Hippocampal formation (tissue), 2 donors: ENCODE results near the gene CLCN2.

Experiments
- DNase-seq, 2 donors: peaks; one replicate each; lab custom pipeline; 2025; lab: John Stamatoyannopoulos, UW

CLCN2 gene

GRCh38 chr3:184361532-184361931 lies at the start of gene CLCN2, which contains the start of gene POLR2H:
TSS of gene CLCN2 (minus strand) at chr3:184361605. CDS start at chr3:184361479, 126 bp downstream.
TSS of gene POLR2H (plus strand) at chr3:184361710. CDS start at chr3:184363493, 1,783 bp downstream.
- peak; percentile 61 to 71 for DNase-seq

GRCh38 chr3:184409946-184410500 lies 48.6 kb upstream of the CLCN2 start:
- no peak for DNase-seq

DNA sequence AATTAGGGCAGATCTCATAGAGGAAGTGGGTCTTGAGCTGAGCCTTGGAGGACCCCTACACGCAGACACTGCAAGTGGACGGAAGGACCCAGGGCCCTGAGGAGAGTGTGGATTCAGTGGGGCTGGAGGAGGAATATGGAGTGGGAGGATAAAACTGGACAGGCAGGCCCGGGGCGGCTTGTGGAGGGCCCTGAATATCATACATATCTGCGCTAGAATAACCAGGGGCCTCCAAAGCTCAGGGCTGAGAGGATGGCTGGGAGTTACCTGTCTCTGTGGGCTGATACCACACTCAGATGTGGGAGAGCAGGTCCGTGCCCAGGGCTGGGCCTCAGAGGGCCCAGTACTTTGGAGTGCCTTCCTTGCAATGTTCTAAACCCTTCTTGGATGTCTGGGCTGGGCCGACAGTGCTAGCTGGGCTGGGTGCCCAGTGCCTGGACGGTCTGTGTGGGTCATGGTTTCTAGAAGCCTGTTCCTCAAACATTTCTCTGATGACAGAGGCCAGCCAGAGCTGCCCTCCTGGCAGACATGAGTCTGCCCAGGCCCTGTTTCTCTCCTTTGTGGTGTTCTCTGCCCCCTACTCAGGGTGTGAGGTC lies 48.0 kb upstream of the CLCN2 start:
- no peak for DNase-seq

GRCh38 chr3:184405075-184406030 lies 43.9 kb upstream of the CLCN2 start:
- no peak for DNase-seq

- DNase-seq, result no peak
Observed at GRCh38 chr3:184399410-184399809, 38.0 kb upstream of the CLCN2 start.

GRCh38 chr3:184395320-184395660 lies 33.9 kb upstream of the CLCN2 start:
- no peak for DNase-seq

- no peak for DNase-seq
Observed at GRCh38 chr3:184391266-184391665, 29.9 kb upstream of the CLCN2 start.

GRCh38 chr3:184389935-184390528 lies 28.6 kb upstream of the CLCN2 start:
- DNase-seq, result no peak

DNA sequence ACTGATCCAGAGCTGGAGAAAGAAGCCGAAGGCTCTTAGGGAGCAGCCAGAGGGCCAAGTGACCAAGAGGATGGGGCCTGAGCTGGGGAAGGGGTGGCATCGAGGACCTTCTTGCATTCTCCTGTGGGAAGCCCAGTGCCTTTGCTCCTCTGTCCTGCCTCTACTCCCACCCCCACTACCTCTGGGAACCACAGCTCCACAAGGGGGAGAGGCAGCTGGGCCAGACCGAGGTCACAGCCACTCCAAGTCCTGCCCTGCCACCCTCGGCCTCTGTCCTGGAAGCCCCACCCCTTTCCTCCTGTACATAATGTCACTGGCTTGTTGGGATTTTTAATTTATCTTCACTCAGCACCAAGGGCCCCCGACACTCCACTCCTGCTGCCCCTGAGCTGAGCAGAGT lies 28.0 kb upstream of the CLCN2 start:
- no peak for DNase-seq

DNA sequence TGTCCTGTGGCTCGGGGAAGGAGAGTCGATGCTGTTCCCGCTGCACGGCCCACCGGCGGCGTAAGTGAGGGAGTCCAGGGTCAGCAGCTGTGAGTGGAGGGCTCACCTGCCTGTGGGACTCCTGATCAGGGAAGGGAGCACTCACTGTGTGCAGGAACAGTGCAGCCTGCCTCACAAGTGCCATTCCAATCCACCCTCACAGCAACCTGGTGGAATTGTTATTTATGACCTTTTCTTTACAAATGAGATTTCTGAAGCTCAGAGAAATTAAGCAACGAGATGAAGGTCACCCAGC lies 27.5 kb upstream of the CLCN2 start:
- DNase-seq, result no peak

DNA sequence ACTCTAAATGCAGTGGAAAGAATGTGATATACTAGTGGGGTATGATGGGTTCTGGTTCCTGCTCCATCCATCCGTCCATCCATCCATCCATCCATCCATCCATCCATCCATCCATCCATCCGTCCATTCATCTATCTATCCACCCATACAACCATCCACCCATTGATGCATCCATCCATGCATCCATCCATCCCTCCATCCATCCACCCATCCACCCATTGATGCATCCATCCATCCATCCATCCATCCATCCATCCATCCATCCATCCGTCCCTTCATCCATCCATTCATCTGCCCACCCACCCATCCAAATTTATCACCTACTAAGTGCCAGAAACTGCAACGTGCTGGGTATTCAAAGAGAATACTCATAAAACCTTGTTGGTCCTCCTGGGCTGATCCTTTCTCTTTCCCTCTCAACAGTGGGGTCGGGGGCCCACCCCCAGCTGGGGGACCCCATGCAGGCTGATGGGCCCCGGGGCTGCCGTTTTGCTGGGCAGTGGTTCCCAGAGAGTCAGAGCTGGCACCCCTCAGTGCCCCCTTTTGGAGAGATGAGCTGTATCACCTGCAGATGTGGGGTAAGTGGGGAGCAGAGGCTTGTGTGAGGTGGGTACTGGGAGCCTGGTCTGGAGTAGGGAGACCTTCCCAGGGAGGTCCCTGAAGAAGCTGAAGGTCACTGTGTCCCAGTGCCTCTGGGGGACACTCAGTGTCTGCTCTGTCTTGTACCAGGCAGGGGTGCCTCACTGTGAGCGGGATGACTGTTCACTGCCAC lies 26.9 kb upstream of the CLCN2 start:
- DNase-seq, result no peak

DNA sequence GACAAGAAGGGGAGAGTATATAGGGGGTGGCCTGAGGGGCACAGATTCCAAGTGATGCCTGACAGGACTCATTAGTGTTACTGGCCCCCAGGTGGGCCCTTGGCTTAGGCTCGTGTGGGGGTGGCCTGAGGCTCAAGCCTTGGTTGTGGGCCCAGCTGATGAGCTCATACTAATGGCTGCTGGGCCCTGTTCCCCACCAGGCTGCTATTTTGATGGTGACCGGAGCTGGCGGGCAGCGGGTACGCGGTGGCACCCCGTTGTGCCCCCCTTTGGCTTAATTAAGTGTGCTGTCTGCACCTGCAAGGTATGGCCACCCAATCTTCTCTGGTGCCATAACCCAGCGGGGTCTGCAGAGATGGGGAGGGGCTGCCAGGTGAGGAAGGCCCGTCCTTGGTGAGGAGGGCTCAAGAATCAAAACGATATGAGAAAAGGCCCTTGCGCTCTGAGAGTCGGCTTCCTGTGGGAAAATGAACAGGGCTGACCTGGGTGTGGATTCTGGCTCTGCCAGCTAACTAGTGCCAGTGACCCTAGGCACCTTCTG lies 25.8 kb upstream of the CLCN2 start:
- DNase-seq, result no peak

- DNase-seq, result no peak
Observed at GRCh38 chr3:184386047-184386806, 24.8 kb upstream of the CLCN2 start.

DNA sequence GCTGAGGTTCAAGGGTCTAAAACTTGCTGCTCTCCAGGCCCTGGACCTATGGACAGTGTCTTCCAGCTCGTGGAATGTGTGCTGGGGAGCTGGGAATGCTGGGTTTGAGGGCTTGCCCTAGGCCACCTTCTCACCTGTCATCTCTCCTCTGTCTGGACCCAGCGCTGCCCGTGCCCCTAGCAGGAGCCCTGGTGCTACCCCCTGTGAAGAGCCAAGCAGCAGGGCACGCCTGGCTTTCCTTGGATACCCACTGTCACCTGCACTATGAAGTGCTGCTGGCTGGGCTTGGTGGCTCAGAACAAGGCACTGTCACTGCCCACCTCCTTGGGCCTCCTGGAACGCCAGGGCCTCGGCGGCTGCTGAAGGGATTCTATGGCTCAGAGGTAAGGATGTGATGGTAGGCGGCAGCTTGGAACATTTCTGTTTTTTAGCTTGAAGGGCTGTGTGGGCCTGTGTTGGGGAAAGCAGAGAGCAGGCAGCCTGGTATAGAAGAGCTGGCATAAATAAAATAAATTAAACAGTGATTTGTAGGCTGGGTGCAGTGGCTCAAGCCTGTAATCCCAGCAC lies 23.5 kb upstream of the CLCN2 start:
- peak in 1 of 2 donors; percentile 23 for DNase-seq

- DNase-seq, result no peak
Observed at GRCh38 chr3:184384342-184384741, 22.9 kb upstream of the CLCN2 start.

GRCh38 chr3:184383033-184383740 lies 21.8 kb upstream of the CLCN2 start:
- no peak for DNase-seq

DNA sequence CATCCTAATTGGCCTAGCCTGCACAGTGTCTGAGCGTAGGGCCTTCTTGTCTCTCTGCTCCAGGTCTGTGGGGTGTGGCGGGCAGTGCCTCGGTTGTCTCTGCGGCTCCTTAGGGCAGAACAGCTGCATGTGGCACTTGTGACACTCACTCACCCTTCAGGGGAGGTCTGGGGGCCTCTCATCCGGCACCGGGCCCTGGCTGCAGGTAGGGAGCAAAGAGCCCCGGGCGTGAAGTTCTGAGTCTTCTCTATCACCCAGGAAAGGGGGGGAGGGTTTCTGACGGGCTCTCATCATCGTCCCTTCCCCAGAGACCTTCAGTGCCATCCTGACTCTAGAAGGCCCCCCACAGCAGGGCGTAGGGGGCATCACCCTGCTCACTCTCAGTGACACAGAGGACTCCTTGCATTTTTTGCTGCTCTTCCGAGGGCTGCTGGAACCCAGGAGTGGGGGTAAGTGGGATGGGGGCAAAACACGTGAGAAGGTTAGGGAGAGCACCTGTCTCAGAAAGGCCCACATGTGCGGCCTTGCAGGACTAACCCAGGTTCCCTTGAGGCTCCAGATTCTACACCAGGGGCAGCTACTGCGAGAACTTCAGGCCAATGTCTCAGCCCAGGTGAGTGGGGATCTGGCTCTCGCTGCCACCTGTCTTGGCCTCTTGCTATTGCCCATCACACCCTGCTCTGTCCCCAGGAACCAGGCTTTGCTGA lies 21.1 kb upstream of the CLCN2 start:
- no peak for DNase-seq

- DNase-seq, result no peak
Observed at GRCh38 chr3:184381261-184382224, 20.1 kb upstream of the CLCN2 start.
